GM12891 (cell line): ENCODE measurements around the gene PGAM5.

Experiments used
- DNase-seq: peaks from one replicate; pipeline ENCODE4 v3.0.0; 2011; ENCODE audit warnings: low spot score; ENCODE audit not compliant: insufficient read length
- FAIRE-seq: peaks from 2 replicates; lab custom pipeline; 2011; peaks lifted over from hg19 to GRCh38; lab: Jason Lieb, UNC
- PAX5 ChIP-seq: IDR thresholded peaks from 2 replicates; pipeline ENCODE4 v1.6.1; 2011; ENCODE audit warnings: low read length, moderate library complexity, mild to moderate bottlenecking; ENCODE audit not compliant: insufficient read depth, severe bottlenecking
- POLR2A ChIP-seq: IDR thresholded peaks from 2 replicates; pipeline ENCODE4 v1.6.1; 2011; ENCODE audit warnings: low read depth, low read length, control low read depth
- POLR2AphosphoS5 ChIP-seq: IDR thresholded peaks from 2 replicates; pipeline ENCODE4 v1.6.1; 2011; ENCODE audit warnings: low read depth, low read length, control low read depth
- POU2F2 ChIP-seq: IDR thresholded peaks from 2 replicates; pipeline ENCODE4 v1.6.1; 2011; ENCODE audit warnings: low read depth, mild to moderate bottlenecking, control low read depth, low read length, moderate library complexity
- SPI1 ChIP-seq: IDR thresholded peaks from 2 replicates; pipeline ENCODE4 v1.6.1; 2011; ENCODE audit warnings: low read depth, low read length, control low read depth
- TAF1 ChIP-seq: IDR thresholded peaks from 2 replicates; pipeline ENCODE4 v1.6.1; 2011; ENCODE audit warnings: low read depth, low read length, control low read depth

The PGAM5 gene

GRCh38 chr12:132729541-132730320, 19.1 kb downstream of the PGAM5 start:
- FAIRE-seq (no peak), DNase-seq (no peak)
- TF ChIP-seq POU2F2 (no peak), PAX5 (no peak), POLR2AphosphoS5 (no peak), SPI1 (no peak), TAF1 (no peak), POLR2A (no peak)

GRCh38 chr12:132730353-132730752, 19.7 kb downstream of the PGAM5 start:
- TF ChIP-seq POU2F2 (no peak), POLR2AphosphoS5 (no peak), SPI1 (no peak), POLR2A (no peak), PAX5 (no peak), TAF1 (no peak)
- FAIRE-seq = no peak
- DNase-seq = no peak

GRCh38 chr12:132731574-132731973, 20.9 kb downstream of the PGAM5 start:
- no peak for TF ChIP-seq POLR2A
- TF ChIP-seq TAF1 = no peak
- TF ChIP-seq POLR2AphosphoS5 = no peak
- TF ChIP-seq PAX5 = no peak
- TF ChIP-seq SPI1 = no peak
- no peak for TF ChIP-seq POU2F2
- DNase-seq = no peak
- FAIRE-seq = no peak

GRCh38 chr12:132734206-132734605, 23.6 kb downstream of the PGAM5 start:
- no peak for FAIRE-seq
- no peak for TF ChIP-seq PAX5
- no peak for TF ChIP-seq POLR2A
- TF ChIP-seq POLR2AphosphoS5 = no peak
- TF ChIP-seq POU2F2 = no peak
- TF ChIP-seq TAF1 = no peak
- no peak for TF ChIP-seq SPI1

GRCh38 chr12:132735496-132735895, 24.9 kb downstream of the PGAM5 start:
- FAIRE-seq = no peak
- TF ChIP-seq POLR2AphosphoS5 = 0 out of 2 replicates have a peak, but pooled peaks have one; percentile 24
- TF ChIP-seq TAF1 = no peak
- no peak for DNase-seq

More at GRCh38 chr12:132734206-132734605, 23.6 kb downstream of the PGAM5 start:
- no peak for DNase-seq

- TF ChIP-seq PAX5 = no peak
- FAIRE-seq (no peak), DNase-seq (no peak)
Observed at GRCh38 chr12:132736378-132736777, 25.7 kb downstream of the PGAM5 start.

GRCh38 chr12:132736913-132737312, 26.3 kb downstream of the PGAM5 start:
- FAIRE-seq (no peak), DNase-seq (no peak)

GRCh38 chr12:132739600-132740312, 29.1 kb downstream of the PGAM5 start:
- no peak for TF ChIP-seq POLR2A
- no peak for TF ChIP-seq POU2F2
- no peak for TF ChIP-seq POLR2AphosphoS5
- TF ChIP-seq SPI1 = no peak
- DNase-seq (no peak), FAIRE-seq (no peak)

More at GRCh38 chr12:132736913-132737312, 26.3 kb downstream of the PGAM5 start:
- TF ChIP-seq SPI1 = no peak
- TF ChIP-seq PAX5 = no peak
- TF ChIP-seq POLR2AphosphoS5 = no peak
- TF ChIP-seq TAF1 = no peak
- TF ChIP-seq POLR2A = no peak
- no peak for TF ChIP-seq POU2F2

- DNase-seq (no peak), FAIRE-seq (no peak)
- TF ChIP-seq TAF1 (no peak), POU2F2 (no peak), SPI1 (no peak), POLR2A (no peak), PAX5 (no peak), POLR2AphosphoS5 (no peak)
Observed at GRCh38 chr12:132740313-132740646, 29.6 kb downstream of the PGAM5 start.

- no peak for FAIRE-seq
- TF ChIP-seq SPI1 = no peak
- no peak for TF ChIP-seq TAF1
- no peak for TF ChIP-seq POLR2A
- TF ChIP-seq POU2F2 = no peak
- TF ChIP-seq PAX5 = no peak
- no peak for TF ChIP-seq POLR2AphosphoS5
- DNase-seq = no peak
Observed at GRCh38 chr12:132740652-132741051, 30.0 kb downstream of the PGAM5 start.
